PC-9 (cell line): Measurements from ENCODE around the gene ELMO1. TPM values are rescaled to one million over a fixed set of nuclear protein-coding genes. Genes with fewer than 3 reads are reported as not detected.

Experiments
- BruUV-seq: library from RNA; stranded (reverse); fragments of 400-500 nt; replicated peaks from 2 replicates; lab custom pipeline; 2021; lab: Mats Ljungman, UMichigan
- CTCF ChIA-PET: fragments of 300-600 bp; sonication (Branson Sonifier 250); formaldehyde crosslinking; loops from one replicate; lab custom pipeline; 2022; ENCODE audit warnings: antibody characterized with exemption; lab: Charles Lee
- POLR2A ChIA-PET: fragments of 300-600 bp; sonication (Branson Sonifier 250); formaldehyde crosslinking; loops from one replicate; lab custom pipeline; 2022; ENCODE audit warnings: antibody characterized with exemption; ENCODE audit not compliant: unreplicated experiment; lab: Charles Lee
- DNase-seq, 2 experiments: peaks; one replicate each; pipeline versions ENCODE4 v3.0.0 to v3.0.0-alpha.2; 2015 to 2022; ENCODE audit warnings: mixed read lengths in 1 of 2
- H2AFZ ChIP-seq: fragments of 200-600 bp; sonication (generic); 2 replicates; pipeline ENCODE4 v1.8.1; 2017; ENCODE audit warnings: antibody characterized with exemption
- H3F3A ChIP-seq: fragments of 200-600 bp; sonication (generic); 2 replicates; pipeline ENCODE4 v1.8.1; 2017; ENCODE audit warnings: antibody characterized with exemption, mild to moderate bottlenecking, low read depth; ENCODE audit not compliant: insufficient read depth
- H3K27ac ChIP-seq: fragments of 200-600 bp; sonication (generic); 2 replicates; pipeline ENCODE4 v1.6.1; 2016; ENCODE audit warnings: mixed run types
- H3K27me3 ChIP-seq: fragments of 200-600 bp; sonication (generic); 2 replicates; pipeline ENCODE4 v1.6.1; 2016; ENCODE audit warnings: low read depth, mixed run types; ENCODE audit not compliant: insufficient read depth
- H3K36me3 ChIP-seq: fragments of 200-600 bp; sonication (generic); 2 replicates; pipeline ENCODE4 v1.6.1; 2016; ENCODE audit warnings: low read depth, mixed run types
- H3K4me1 ChIP-seq: fragments of 200-600 bp; sonication (generic); replicated peaks from 2 replicates; pipeline ENCODE4 v1.6.1; 2016; ENCODE audit warnings: mixed run types; ENCODE audit not compliant: insufficient read depth
- H3K4me2 ChIP-seq: fragments of 200-600 bp; sonication (generic); 2 replicates; pipeline ENCODE4 v1.6.1; 2017; ENCODE audit warnings: mixed run types
- H3K4me3 ChIP-seq: fragments of 200-600 bp; sonication (generic); 2 replicates; pipeline ENCODE4 v1.6.1; 2016; ENCODE audit warnings: mixed run types
- H3K79me2 ChIP-seq: fragments of 200-600 bp; sonication (generic); 2 replicates; pipeline ENCODE4 v1.6.1; 2017; ENCODE audit warnings: low read depth, mixed run types
- H3K9me2 ChIP-seq: fragments of 200-600 bp; sonication (generic); 2 replicates; pipeline ENCODE4 v1.8.1; 2017; ENCODE audit warnings: mild to moderate bottlenecking; ENCODE audit not compliant: insufficient read depth
- H3K9me3 ChIP-seq: fragments of 200-600 bp; sonication (generic); 2 replicates; pipeline ENCODE4 v1.8.1; 2016; ENCODE audit warnings: low read depth; ENCODE audit not compliant: insufficient read depth
- H4K20me1 ChIP-seq: fragments of 200-600 bp; sonication (generic); 2 replicates; pipeline ENCODE4 v1.8.1; 2017; ENCODE audit not compliant: insufficient read depth
- EZH2 ChIP-seq: fragments of 200-600 bp; sonication (generic); IDR thresholded peaks from 2 replicates; pipeline ENCODE4 v1.8.0; 2017; ENCODE audit warnings: antibody characterized with exemption, low read depth
- intact Hi-C: fragments of 100-400 bp; cut with micrococcal nuclease; formaldehyde crosslinking; loops from one replicate; pipeline ENCODE4 v1.10.0; 2022; ENCODE audit not compliant: unreplicated experiment
- total RNA-seq: library from RNA; stranded (reverse); gene quantifications from 2 replicates; pipeline ENCODE4 v1.2.3, GENCODE V29; 2021
- TF ChIP-seq, protein P1 (sequence below): fragments of 200-600 bp; sonication (generic); conservative IDR thresholded peaks from 2 replicates; pipeline ENCODE4 v1.6.1; 2017; ENCODE audit warnings: mixed run types, antibody characterized with exemption, mild to moderate bottlenecking, moderate library complexity

Gene ELMO1
- total RNA-seq, 1 experiment from 2014 or later: 4.8 TPM

DNA sequence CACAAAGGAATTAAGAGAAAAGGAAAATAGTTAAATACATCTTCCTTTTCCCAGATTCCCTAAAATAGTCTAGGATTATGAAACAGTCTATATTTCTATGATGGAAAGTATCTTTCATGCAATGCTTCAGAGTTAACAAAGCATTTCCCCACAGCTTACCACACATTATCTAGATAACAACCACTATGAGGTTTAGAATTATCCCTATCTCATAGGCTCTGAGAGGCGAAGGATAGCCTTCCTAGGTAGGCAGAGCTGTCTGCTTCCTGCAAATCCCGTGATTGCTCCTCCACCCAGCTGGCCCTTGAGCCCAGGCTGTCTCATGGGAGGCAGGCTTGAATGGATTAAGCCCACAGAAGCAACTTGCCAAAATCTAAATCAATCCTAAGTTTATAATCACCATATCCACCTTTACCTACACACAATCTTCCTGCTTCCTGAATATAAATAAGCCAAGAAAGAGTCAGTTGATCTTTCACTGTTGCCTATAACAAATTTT lies 402.9 kb downstream of the ELMO1 start:
- Histone ChIP-seq H3K9me3 (no peaks in the 10 kb centered on the region), H2AFZ (no peak overlapping the region), H3K4me1 (no peaks in the 10 kb centered on the region), H3K4me3 (no peak overlapping the region), H4K20me1 (no peaks in the 10 kb centered on the region), H3K36me3 (no peaks in the 10 kb centered on the region), H3K9me2 (no peaks in the 10 kb centered on the region), H3K4me2 (no peak overlapping the region), H3K27me3 (peaks cover 36% of the 10 kb centered on the region), H3K27ac (no peak overlapping the region), H3F3A (no peaks in the 10 kb centered on the region), H3K79me2 (no peaks in the 10 kb centered on the region)
- TF ChIP-seq, protein P1, sequence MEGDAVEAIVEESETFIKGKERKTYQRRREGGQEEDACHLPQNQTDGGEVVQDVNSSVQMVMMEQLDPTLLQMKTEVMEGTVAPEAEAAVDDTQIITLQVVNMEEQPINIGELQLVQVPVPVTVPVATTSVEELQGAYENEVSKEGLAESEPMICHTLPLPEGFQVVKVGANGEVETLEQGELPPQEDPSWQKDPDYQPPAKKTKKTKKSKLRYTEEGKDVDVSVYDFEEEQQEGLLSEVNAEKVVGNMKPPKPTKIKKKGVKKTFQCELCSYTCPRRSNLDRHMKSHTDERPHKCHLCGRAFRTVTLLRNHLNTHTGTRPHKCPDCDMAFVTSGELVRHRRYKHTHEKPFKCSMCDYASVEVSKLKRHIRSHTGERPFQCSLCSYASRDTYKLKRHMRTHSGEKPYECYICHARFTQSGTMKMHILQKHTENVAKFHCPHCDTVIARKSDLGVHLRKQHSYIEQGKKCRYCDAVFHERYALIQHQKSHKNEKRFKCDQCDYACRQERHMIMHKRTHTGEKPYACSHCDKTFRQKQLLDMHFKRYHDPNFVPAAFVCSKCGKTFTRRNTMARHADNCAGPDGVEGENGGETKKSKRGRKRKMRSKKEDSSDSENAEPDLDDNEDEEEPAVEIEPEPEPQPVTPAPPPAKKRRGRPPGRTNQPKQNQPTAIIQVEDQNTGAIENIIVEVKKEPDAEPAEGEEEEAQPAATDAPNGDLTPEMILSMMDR: no peak
- no peak for TF ChIP-seq EZH2
- DNase-seq: no peak
- ChIA-PET CTCF (no interaction called here), POLR2A (no interaction called here)
- intact Hi-C loops: no loop called here
- BruUV-seq: no TSS peak

DNA sequence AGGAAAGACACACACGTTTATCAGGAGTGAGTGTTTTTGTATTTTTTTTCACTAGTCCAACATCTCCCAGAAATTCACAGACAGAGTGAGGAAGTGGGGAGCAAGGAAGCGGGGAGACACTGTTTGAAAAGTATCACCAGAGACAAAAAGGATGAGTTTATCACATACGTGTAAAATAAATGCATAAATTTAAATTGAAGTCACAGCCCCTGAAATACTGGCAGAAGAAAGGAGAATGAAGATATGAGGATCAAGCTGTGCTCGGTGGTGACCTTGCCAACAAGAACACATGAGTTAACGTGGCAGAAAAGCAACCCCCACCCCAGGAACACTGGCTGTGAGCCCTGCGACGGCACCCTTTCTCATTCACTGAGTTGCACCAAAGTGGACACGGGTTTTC lies 407.2 kb downstream of the ELMO1 start:
- ChIA-PET POLR2A (no interaction called here), CTCF (no interaction called here)
- Histone ChIP-seq H3K4me1 (no peaks in the 10 kb centered on the region), H3K27me3 (peaks cover 18% of the 10 kb centered on the region), H3K4me3 (no peak overlapping the region), H3K9me3 (peaks cover 6% of the 10 kb centered on the region; the same call in 1 of the 2 replicates), H3K27ac (no peak overlapping the region), H3K9me2 (no peaks in the 10 kb centered on the region), H4K20me1 (no peaks in the 10 kb centered on the region), H3K36me3 (no peaks in the 10 kb centered on the region), H2AFZ (no peak overlapping the region), H3K4me2 (no peak overlapping the region), H3K79me2 (no peaks in the 10 kb centered on the region), H3F3A (no peaks in the 10 kb centered on the region)
- intact Hi-C loops: no loop called here
- DNase-seq: no peak
- TF ChIP-seq, protein P1: no peak
- TF ChIP-seq EZH2: no peak
- no TSS peak for BruUV-seq

DNA sequence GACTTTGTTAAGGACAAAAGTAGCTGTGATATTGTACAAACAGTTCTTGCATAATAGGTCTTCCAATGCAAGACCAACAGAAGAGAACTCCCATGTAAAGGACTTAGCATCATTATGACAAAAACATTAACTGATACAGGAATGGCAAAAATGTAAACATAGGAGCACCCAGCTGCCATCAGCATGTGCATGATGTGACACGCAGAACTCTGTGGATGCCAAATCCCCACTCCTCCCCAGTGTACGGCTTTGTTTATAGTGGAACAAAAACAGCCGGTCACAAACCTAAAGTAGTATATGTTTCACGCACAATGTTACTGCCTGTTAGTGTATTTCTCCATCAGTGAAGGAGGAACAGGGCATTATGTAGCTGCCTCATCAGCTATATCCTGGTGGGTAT lies 408.3 kb downstream of the ELMO1 start:
- Histone ChIP-seq H3K9me3 (peaks cover 6% of the 10 kb centered on the region; the same call in 1 of the 2 replicates), H3K9me2 (no peaks in the 10 kb centered on the region), H3K27me3 (peaks cover 17% of the 10 kb centered on the region), H3K4me3 (no peak overlapping the region), H2AFZ (no peak overlapping the region), H3K4me2 (no peak overlapping the region), H3K79me2 (no peaks in the 10 kb centered on the region), H3K36me3 (no peaks in the 10 kb centered on the region), H4K20me1 (no peaks in the 10 kb centered on the region), H3K4me1 (no peaks in the 10 kb centered on the region), H3F3A (no peaks in the 10 kb centered on the region), H3K27ac (no peak overlapping the region)
- no peak for DNase-seq
- CTCF ChIA-PET: no interaction called here
- intact Hi-C loops: no loop called here
- POLR2A ChIA-PET: no interaction called here
- TF ChIP-seq, protein P1: no peak
- TF ChIP-seq EZH2: no peak
- no TSS peak for BruUV-seq
